Upper lobe of left lung (tissue), 4 donors: ENCODE results near the gene RPL31.

Experiments used
- EP300 ChIP-seq, 4 donors: sonication (generic); formaldehyde crosslinking; IDR thresholded peaks; one replicate each; pipeline ENCODE4 v1.5.1; 2017; ENCODE audit warnings: antibody characterized with exemption in 4 of 4, control low read depth in 2 of 4
- POLR2A ChIP-seq, 4 donors: fragments of 450-650 bp; IDR thresholded peaks; one replicate each; pipeline ENCODE4 v1.5.1; 2016 to 2017; ENCODE audit warnings: antibody characterized with exemption in 4 of 4, mild to moderate bottlenecking in 2 of 4
- POLR2AphosphoS5 ChIP-seq, 2 donors: sonication (generic); formaldehyde crosslinking; IDR thresholded peaks; one replicate each; pipeline ENCODE4 v1.5.1; 2017; ENCODE audit warnings: antibody characterized with exemption in 2 of 2
- TF ChIP-seq, protein P1 (sequence below), 6 experiments: fragments of 450-650 bp in 4 of 6; fragments of 200-600 bp in 2 of 6; sonication (generic) in 2 of 6; IDR thresholded peaks; one replicate each; pipeline ENCODE4 v1.5.1; 2016 to 2019; ENCODE audit warnings: antibody characterized with exemption in 6 of 6

DNA sequence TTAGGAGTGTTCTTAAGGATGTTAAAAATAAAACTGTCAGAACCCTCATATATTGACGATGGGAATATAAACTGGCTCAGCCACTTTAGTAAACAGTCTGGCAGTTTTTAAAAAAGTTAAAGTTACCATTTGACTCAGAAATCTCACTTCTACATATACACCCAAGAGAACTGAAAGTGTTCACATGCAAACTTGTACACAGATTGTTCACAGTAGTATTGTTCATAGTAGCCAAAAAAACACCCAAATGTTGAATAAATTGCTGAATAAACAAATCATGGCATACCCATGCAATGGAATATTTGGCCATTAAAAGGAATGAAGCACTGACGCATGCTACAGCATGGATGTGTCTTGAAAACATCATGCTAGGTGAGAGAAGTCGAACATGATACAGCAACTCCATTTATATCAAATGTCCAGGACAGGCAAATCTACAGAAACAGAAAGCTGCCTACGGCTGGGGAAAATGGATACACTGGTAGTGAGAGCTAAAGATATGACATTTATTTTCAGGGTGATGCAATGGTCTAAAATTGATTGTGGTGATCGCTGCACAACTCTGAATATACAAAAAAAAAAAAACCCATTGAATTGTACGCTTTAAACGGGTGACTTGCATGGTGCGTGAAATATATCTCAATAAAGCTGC is 10.1 kb downstream of the RPL31 start:
- TF ChIP-seq POLR2AphosphoS5 (IDR thresholded peaks at IDR 0.05): no peak
- TF ChIP-seq, protein P1, sequence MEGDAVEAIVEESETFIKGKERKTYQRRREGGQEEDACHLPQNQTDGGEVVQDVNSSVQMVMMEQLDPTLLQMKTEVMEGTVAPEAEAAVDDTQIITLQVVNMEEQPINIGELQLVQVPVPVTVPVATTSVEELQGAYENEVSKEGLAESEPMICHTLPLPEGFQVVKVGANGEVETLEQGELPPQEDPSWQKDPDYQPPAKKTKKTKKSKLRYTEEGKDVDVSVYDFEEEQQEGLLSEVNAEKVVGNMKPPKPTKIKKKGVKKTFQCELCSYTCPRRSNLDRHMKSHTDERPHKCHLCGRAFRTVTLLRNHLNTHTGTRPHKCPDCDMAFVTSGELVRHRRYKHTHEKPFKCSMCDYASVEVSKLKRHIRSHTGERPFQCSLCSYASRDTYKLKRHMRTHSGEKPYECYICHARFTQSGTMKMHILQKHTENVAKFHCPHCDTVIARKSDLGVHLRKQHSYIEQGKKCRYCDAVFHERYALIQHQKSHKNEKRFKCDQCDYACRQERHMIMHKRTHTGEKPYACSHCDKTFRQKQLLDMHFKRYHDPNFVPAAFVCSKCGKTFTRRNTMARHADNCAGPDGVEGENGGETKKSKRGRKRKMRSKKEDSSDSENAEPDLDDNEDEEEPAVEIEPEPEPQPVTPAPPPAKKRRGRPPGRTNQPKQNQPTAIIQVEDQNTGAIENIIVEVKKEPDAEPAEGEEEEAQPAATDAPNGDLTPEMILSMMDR (IDR thresholded peaks at IDR 0.05): no peak
- TF ChIP-seq EP300 (IDR thresholded peaks at IDR 0.05): no peak
- no peak for TF ChIP-seq POLR2A (IDR thresholded peaks at IDR 0.05)
